Neural progenitor cell (in vitro differentiated cells): ENCODE data around the gene JPT2. TPM values are rescaled to one million over a fixed set of nuclear protein-coding genes. Genes with fewer than 3 reads are reported as not detected.

ENCODE experiments used
- DNase-seq: peaks from one replicate; pipeline ENCODE4 v3.0.0-alpha.2; 2016; ENCODE audit warnings: low spot score
- H2AFZ ChIP-seq: fragments of 200-600 bp; sonication (generic); replicated peaks from 2 replicates; pipeline ENCODE4 v1.6.1; 2016; ENCODE audit warnings: antibody characterized with exemption
- H3F3A ChIP-seq: fragments of 200-600 bp; sonication (generic); 2 replicates; pipeline ENCODE4 v1.6.1; 2016; ENCODE audit warnings: antibody characterized with exemption, low read depth
- H3K27ac ChIP-seq: fragments of 200-600 bp; sonication (generic); 2 replicates; pipeline ENCODE4 v1.5.1; 2016; ENCODE audit warnings: mild to moderate bottlenecking
- H3K27me3 ChIP-seq: fragments of 200-600 bp; sonication (generic); 2 replicates; pipeline ENCODE4 v1.6.1; 2016; ENCODE audit warnings: mild to moderate bottlenecking, moderate library complexity
- H3K36me3 ChIP-seq: fragments of 200-600 bp; sonication (generic); 2 replicates; pipeline ENCODE4 v1.5.1; 2016
- H3K4me1 ChIP-seq: fragments of 200-600 bp; sonication (generic); 2 replicates; pipeline ENCODE4 v1.6.1; 2016; ENCODE audit warnings: mixed run types
- H3K4me2 ChIP-seq: fragments of 200-600 bp; sonication (generic); 2 replicates; pipeline ENCODE4 v1.6.1; 2016
- H3K4me3 ChIP-seq: fragments of 200-600 bp; sonication (generic); 2 replicates; pipeline ENCODE4 v1.5.1; 2016
- H3K79me2 ChIP-seq: fragments of 200-600 bp; sonication (generic); 2 replicates; pipeline ENCODE4 v1.6.1; 2016; ENCODE audit warnings: low read depth
- H3K9ac ChIP-seq: fragments of 200-600 bp; sonication (generic); 2 replicates; pipeline ENCODE4 v1.6.1; 2016
- H3K9me3 ChIP-seq: fragments of 200-600 bp; sonication (generic); 2 replicates; pipeline ENCODE4 v1.5.1; 2016; ENCODE audit warnings: low read depth
- H4K20me1 ChIP-seq: fragments of 200-600 bp; sonication (generic); 2 replicates; pipeline ENCODE4 v1.6.1; 2016; ENCODE audit warnings: low read depth
- H3K27ac Mint-ChIP-seq: 3 replicates; pipeline ENCODE4 v1.8.0; 2021; ENCODE audit warnings: mixed read lengths
- H3K27me3 Mint-ChIP-seq: 2 replicates; pipeline ENCODE4 v1.8.0; 2022; ENCODE audit warnings: low read depth, mild to moderate bottlenecking, inconsistent platforms, moderate library complexity, mixed read lengths; ENCODE audit not compliant: insufficient read depth
- H3K36me3 Mint-ChIP-seq: 3 replicates; pipeline ENCODE4 v1.8.0; 2021; ENCODE audit warnings: mixed read lengths
- H3K4me1 Mint-ChIP-seq: 3 replicates; pipeline ENCODE4 v1.8.0; 2021; ENCODE audit warnings: mixed read lengths
- H3K4me3 Mint-ChIP-seq: 3 replicates; pipeline ENCODE4 v1.8.0; 2021; ENCODE audit warnings: mild to moderate bottlenecking, moderate library complexity, mixed read lengths
- H3K9me3 Mint-ChIP-seq: 3 replicates; pipeline ENCODE4 v1.8.0; 2020; ENCODE audit warnings: mixed read lengths
- CTCF ChIP-seq: fragments of 200-600 bp; sonication (generic); IDR thresholded peaks from 2 replicates; pipeline ENCODE4 v1.5.1; 2017; ENCODE audit warnings: antibody characterized with exemption, mild to moderate bottlenecking
- EZH2 ChIP-seq: fragments of 200-600 bp; sonication (generic); IDR thresholded peaks from 2 replicates; pipeline ENCODE4 v1.6.1; 2017; ENCODE audit warnings: antibody characterized with exemption, mild to moderate bottlenecking, moderate library complexity
- EZH2phosphoT487 ChIP-seq: fragments of 200-600 bp; sonication (generic); IDR thresholded peaks from 2 replicates; pipeline ENCODE4 v1.6.1; 2017; ENCODE audit warnings: antibody characterized with exemption
- total RNA-seq: library from RNA; depleted of rRNA; stranded (reverse); fragments of >200 nt; gene quantifications from 2 replicates; pipeline ENCODE4 v1.2.3, GENCODE V29; 2015; ENCODE audit warnings: low replicate concordance

The JPT2 gene
- total RNA-seq, 1 donor from 2014 or later: 187 TPM

- no peaks in the 10 kb centered on the region for H3K4me1 ChIP-seq
- peaks cover 41% of the 10 kb centered on the region for H3K36me3 Mint-ChIP-seq
- no peak overlapping the region for H3K27ac Mint-ChIP-seq
- no peaks in the 10 kb centered on the region for H3K79me2 ChIP-seq
- H3K4me3 ChIP-seq: no peak overlapping the region
- no peaks in the 10 kb centered on the region for H3K9me3 ChIP-seq
- H3K9me3 Mint-ChIP-seq: no peaks in the 10 kb centered on the region
- no peaks in the 10 kb centered on the region for H3K27me3 ChIP-seq
- no peaks in the 10 kb centered on the region for H3K27me3 Mint-ChIP-seq
- no peak overlapping the region for H3K4me3 Mint-ChIP-seq
- no peak overlapping the region for H3K9ac ChIP-seq
- no peak overlapping the region for H3K4me2 ChIP-seq
- DNase-seq: no peak
- no peaks in the 10 kb centered on the region for H3K36me3 ChIP-seq
- no peak for TF ChIP-seq EZH2
- TF ChIP-seq CTCF: no peak
- TF ChIP-seq EZH2phosphoT487: no peak
- no peak overlapping the region for H2AFZ ChIP-seq
- H3K4me1 Mint-ChIP-seq: no peaks in the 10 kb centered on the region
- no peaks in the 10 kb centered on the region for H4K20me1 ChIP-seq
- no peaks in the 10 kb centered on the region for H3F3A ChIP-seq
- H3K27ac ChIP-seq: no peak overlapping the region
These were observed 9.3 kb upstream of the JPT2 start for GRCh38 chr16:1668612-1669319.

- Histone ChIP-seq H2AFZ (no peak overlapping the region), H3K4me2 (no peak overlapping the region), H3K9me3 (no peaks in the 10 kb centered on the region), H4K20me1 (no peaks in the 10 kb centered on the region), H3K9ac (no peak overlapping the region), H3K4me3 (no peak overlapping the region), H3K27ac (no peak overlapping the region), H3K79me2 (no peaks in the 10 kb centered on the region), H3K27me3 (no peaks in the 10 kb centered on the region), H3K36me3 (no peaks in the 10 kb centered on the region), H3F3A (no peaks in the 10 kb centered on the region), H3K4me1 (no peaks in the 10 kb centered on the region)
- TF ChIP-seq EZH2phosphoT487 (no peak), CTCF (no peak), EZH2 (no peak)
- H3K4me3 Mint-ChIP-seq: no peak overlapping the region
- no peak for DNase-seq
- no peaks in the 10 kb centered on the region for H3K9me3 Mint-ChIP-seq
- H3K4me1 Mint-ChIP-seq: no peaks in the 10 kb centered on the region
- no peaks in the 10 kb centered on the region for H3K27me3 Mint-ChIP-seq
- peaks cover 41% of the 10 kb centered on the region for H3K36me3 Mint-ChIP-seq
- H3K27ac Mint-ChIP-seq: no peak overlapping the region
These were observed 8.4 kb upstream of the JPT2 start for GRCh38 chr16:1669698-1670097.

GRCh38 chr16:1670371-1670770 lies 7.7 kb upstream of the JPT2 start:
- Mint-ChIP-seq H3K27ac (no peak overlapping the region), H3K27me3 (peaks cover 3% of the 10 kb centered on the region), H3K9me3 (no peaks in the 10 kb centered on the region), H3K4me3 (no peak overlapping the region), H3K4me1 (no peaks in the 10 kb centered on the region), H3K36me3 (peaks cover 46% of the 10 kb centered on the region)
- no peak for DNase-seq
- no peak overlapping the region for H3K4me2 ChIP-seq
- H3K4me1 ChIP-seq: no peaks in the 10 kb centered on the region
- no peaks in the 10 kb centered on the region for H3K36me3 ChIP-seq
- H4K20me1 ChIP-seq: no peaks in the 10 kb centered on the region
- H3K4me3 ChIP-seq: no peak overlapping the region
- no peaks in the 10 kb centered on the region for H3K27me3 ChIP-seq
- H3K79me2 ChIP-seq: no peaks in the 10 kb centered on the region
- H2AFZ ChIP-seq: no peak overlapping the region
- no peaks in the 10 kb centered on the region for H3F3A ChIP-seq
- no peak overlapping the region for H3K27ac ChIP-seq
- no peaks in the 10 kb centered on the region for H3K9me3 ChIP-seq
- no peak overlapping the region for H3K9ac ChIP-seq
- TF ChIP-seq EZH2: no peak
- no peak for TF ChIP-seq CTCF
- no peak for TF ChIP-seq EZH2phosphoT487
